Activated CD4-positive, CD25-positive, alpha-beta regulatory T cell (primary cell): ENCODE measurements around the gene SMG6.

ENCODE experiments used
- DNase-seq, 4 experiments: peaks; one replicate each; lab custom pipeline; 2025; lab: John Stamatoyannopoulos, UW

Gene SMG6

DNA sequence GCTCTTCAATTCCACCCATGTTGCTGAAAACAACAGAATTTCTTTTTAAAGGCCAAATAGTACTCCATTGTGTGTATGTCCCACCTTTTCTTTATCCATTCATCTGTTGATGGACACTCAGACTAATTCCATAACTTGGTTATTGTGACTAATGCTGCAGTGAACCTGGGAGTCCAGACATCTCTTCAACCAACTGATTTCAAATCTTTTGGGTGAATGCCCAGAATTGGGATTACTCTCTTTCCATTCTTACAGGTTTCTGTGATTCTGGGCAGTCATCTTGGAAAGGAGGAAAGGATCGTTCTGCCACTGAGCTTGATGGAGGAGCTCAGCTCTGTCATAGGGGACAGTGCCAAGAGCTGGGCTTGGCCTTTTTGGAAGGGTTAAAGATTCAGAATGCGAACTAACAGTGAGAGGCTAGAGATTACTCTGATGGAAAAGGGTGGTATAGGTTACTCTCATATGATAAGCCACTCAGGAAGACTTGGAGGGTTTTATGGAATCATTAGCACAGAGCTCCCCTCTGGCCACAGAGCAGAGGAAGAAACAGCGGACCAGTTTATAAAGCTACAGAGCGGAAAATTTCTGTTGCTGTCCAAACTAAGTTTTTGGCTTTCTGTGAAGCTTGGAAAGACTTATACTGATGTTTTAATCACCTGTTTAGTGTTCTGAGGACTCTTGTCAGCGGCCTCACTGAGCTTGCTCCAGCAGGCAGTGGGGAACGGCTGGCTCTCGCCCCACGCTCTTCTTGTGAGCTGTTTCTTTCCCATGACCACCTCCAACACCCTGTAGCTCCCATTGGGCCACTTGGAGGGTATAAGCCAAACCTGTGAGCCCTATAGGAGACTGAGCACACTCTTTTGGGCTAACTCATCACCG, 200.4 kb downstream of the SMG6 start:
- DNase-seq = no peak

DNA sequence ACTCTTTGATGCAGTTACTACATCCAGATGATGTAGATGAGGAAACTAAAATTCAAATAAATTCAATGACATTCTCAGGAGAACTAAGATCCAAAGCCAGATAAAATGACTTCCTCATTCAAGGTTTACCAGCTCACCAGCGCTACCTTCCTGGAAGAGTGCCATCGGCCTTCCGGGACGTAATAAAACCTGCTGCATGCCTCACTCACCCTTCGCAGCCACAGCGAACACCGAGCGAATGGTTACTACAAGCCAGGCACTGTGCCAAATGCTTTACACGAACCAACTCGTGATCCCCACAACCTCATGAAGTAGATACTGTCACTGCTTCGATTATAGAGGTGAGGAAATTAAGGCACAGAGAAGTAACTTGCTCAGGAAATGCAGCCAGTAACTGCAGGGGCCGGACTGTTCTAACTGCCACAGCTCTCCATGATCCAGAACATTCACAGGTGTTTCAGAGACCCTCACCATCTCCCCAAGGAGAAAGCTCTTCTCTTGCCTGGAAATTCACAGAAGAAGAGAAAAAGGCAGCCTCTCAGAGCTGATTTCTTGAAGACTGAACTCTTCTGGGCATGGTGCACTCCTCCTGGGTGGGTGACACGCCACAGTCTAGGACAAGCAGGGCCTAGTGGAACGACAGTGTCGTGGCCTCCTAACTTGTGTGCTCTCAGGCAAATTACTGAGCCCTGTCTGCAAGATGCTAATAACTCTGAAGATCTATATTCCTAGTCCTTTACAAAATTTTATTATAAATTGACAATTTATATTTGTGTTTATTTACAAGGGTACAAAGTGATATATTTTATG, 201.9 kb downstream of the SMG6 start:
- peak in 1 of 4 experiments; percentile 19 for DNase-seq

GRCh38 chr17:2095536-2095910, 208.1 kb downstream of the SMG6 start:
- DNase-seq = no peak

GRCh38 chr17:2094891-2095535, 208.6 kb downstream of the SMG6 start:
- no peak for DNase-seq

GRCh38 chr17:2093349-2093748, 210.2 kb downstream of the SMG6 start:
- DNase-seq = no peak

- no peak for DNase-seq
Observed at GRCh38 chr17:2092253-2092652, 211.3 kb downstream of the SMG6 start.

DNA sequence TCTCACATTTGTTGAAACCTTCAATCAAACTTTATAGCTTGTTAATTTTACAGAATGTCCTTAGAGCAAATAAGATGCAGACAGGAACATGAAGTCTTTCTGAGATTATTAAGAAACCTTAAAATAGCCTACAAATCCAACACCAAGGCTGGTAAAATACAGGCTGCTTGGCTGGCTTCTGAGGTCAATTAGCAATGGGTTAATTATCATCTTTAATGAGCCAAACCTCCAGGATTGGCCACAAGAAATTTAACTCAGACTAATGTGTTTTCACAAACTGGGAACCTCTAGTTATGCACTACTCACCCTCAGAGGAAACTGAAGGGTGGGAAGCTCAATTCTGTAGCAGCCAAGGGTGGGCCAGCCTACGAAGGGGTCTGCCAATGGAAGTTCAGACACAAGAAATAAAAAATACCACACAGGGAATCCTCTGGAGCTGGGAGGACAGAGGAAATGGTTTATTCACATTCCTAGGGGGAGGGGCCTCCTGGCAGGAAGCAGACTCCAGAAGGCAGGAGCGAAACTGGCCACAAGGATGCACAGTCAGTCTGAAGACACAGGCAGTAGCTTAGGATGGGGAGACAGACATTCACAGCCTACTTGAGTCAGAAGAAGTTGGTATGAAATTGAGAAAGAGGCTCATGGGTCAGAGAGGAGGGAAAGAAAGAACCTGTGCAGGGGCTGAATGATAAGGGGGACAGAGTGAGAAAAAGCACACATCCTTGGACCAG, 212.6 kb downstream of the SMG6 start:
- DNase-seq = no peak

- no peak for DNase-seq
Observed at GRCh38 chr17:2090210-2090641, 213.4 kb downstream of the SMG6 start.

GRCh38 chr17:2089021-2089422, 214.6 kb downstream of the SMG6 start:
- DNase-seq = no peak

- DNase-seq = no peak
Observed at GRCh38 chr17:2087597-2088211, 215.9 kb downstream of the SMG6 start.

GRCh38 chr17:2086306-2086705, 217.3 kb downstream of the SMG6 start:
- no peak for DNase-seq

DNA sequence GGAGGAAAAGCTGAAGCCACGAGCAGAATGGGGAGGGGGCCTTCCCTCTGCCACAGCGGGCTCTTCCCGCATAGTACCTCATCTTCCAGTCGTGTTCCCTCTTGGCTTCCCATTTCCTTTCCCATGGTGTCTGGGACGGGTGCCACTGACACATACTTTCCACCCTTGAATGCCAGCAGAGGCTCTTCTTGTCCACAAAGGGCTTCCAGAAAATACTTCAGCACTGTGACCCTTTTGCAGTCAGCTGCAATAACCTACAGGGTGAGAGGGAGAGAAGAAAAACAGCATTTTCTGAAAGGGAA, 218.0 kb downstream of the SMG6 start:
- DNase-seq = no peak

DNA sequence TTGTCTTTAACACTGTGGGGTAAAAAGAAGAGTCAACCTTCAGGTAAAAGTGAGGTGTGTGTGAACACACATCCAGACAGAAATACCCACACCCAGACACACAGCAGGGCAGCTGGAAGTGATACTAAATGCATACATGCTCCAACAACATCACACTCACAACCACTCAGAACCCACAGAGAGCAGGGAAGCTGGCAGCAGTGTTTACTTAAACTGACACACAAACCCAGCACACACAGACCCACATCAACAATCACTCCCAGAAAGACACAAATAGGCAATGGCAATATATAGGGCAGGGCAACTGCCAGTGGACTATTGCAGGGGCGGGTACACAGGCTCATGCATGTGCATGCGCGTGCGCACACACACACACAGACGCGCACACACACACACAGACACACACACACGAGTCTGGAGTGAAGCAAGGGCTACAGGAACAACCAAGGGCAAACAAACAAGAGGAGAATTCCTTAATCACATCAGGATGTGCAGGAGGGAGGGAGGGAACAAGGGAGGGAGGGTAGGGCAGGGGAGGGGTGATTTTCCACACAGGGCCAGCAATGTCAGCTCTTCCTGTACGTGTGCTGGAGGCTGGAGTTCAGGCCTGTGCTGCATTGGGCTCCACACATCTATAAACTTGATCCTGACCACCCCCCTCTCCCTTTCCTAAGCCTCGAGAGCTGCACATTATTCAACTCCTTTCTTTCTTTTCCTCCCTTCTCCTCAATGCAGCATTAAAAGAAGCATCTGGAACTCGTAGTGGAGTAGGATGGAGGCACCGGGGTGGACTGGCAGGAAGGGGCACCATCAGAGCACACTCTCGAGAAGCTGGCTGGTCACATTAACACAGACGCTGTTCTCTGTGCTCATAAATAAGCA, 218.6 kb downstream of the SMG6 start:
- no peak for DNase-seq

DNA sequence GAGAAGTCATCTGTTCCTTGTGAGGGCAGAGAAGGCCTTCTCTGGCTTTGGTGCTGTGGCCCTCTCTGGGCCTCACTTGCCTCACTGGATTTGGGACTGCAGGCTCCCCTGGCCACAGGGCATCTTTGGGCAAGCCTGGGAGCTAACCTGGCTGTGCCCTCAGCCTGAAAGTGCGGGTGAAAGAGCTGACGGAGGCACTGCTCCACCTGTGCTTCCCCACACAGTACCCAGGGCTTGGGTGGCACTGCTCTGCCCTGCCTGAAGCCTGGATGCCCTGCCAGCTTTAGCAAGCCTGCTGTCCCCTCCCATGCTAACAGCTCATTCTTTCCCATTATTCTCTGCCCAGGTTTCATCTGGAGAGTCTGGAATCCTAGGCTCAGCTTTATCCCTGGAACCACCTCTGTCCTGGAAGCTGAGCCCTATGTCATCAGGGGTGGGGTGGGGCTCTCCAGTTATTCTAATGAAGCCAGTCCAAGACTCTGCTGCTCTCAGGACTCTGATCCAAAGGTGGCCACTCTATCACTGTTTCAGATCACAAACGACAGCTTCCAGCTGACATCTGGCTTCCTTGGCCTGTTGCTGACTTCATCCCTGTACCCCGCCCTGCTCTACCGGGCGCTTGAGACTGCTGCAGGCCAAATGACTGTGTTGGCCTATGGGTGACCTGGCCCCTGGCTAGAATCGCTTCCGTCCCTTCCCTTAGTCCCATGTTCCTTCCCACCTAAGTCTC, 219.4 kb downstream of the SMG6 start:
- no peak for DNase-seq

- no peak for DNase-seq
Observed at GRCh38 chr17:2083613-2084035, 220.0 kb downstream of the SMG6 start.

DNA sequence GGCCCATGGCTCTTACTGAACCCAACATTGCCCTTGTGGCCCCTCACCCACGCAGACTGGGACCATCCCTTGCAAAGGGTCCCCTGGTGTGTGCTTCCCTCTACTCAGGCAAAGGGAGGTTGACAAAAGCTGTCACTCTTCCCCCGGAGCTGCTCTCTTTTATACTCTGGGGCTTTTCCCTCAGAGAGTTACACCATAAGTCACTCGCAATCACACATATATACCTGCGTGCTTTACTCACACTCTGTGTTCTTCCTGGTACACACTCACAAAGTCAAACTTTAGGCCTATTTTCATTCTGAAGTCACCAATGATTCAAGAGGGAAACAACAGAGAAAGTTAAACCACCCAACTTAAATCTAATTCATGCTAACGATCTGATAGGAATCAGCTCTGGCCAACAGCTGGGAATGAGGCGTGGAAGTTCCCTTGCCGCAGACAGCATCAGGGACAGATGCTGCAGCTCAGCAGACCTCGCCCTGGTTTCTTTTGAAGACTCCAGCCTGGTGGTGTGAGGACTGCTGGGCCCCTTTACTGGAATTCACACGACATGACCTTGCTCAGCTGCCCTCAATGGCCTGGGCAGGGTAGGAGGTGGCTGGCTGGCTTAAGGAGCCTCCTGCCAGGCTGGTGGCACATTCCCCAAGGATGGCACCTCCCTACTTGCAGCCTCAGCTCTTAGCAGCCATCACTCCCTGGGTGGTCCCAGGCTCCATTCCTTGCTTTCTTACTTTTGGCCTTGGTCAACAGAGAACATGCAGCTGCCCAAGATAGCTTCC, 221.4 kb downstream of the SMG6 start:
- DNase-seq = no peak

GRCh38 chr17:2081564-2081963, 222.0 kb downstream of the SMG6 start:
- DNase-seq = no peak

DNA sequence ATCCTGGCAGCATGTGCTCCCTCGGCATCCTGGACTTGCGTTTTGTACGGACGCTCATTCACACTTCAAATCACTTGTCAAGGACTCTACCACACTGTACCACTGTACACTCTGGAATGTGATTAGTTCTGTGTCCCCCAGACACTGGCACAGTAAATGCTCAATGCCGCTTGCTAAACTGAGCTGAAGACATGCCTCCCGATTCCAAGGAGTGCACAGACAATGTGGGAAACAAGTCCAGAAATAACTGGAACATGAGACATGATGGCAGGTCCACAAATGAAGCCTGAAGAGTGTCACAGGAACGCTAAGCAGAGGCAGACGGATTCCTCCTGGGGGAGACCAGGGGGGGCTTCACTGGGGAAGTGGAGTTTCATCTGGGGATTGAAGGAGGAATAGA, 226.5 kb downstream of the SMG6 start:
- no peak for DNase-seq
